Neural progenitor cell (in vitro differentiated cells): ENCODE results near the gene ZFPM1. TPM values are rescaled to one million over a fixed set of nuclear protein-coding genes. Genes with fewer than 3 reads are reported as not detected.

Source experiments
- DNase-seq: peaks from one replicate; pipeline ENCODE4 v3.0.0-alpha.2; 2016; ENCODE audit warnings: low spot score
- H2AFZ ChIP-seq: fragments of 200-600 bp; sonication (generic); replicated peaks from 2 replicates; pipeline ENCODE4 v1.6.1; 2016; ENCODE audit warnings: antibody characterized with exemption
- H3F3A ChIP-seq: fragments of 200-600 bp; sonication (generic); 2 replicates; pipeline ENCODE4 v1.6.1; 2016; ENCODE audit warnings: antibody characterized with exemption, low read depth
- H3K27ac ChIP-seq: fragments of 200-600 bp; sonication (generic); 2 replicates; pipeline ENCODE4 v1.5.1; 2016; ENCODE audit warnings: mild to moderate bottlenecking
- H3K27me3 ChIP-seq: fragments of 200-600 bp; sonication (generic); 2 replicates; pipeline ENCODE4 v1.6.1; 2016; ENCODE audit warnings: mild to moderate bottlenecking, moderate library complexity
- H3K36me3 ChIP-seq: fragments of 200-600 bp; sonication (generic); 2 replicates; pipeline ENCODE4 v1.5.1; 2016
- H3K4me1 ChIP-seq: fragments of 200-600 bp; sonication (generic); 2 replicates; pipeline ENCODE4 v1.6.1; 2016; ENCODE audit warnings: mixed run types
- H3K4me2 ChIP-seq: fragments of 200-600 bp; sonication (generic); 2 replicates; pipeline ENCODE4 v1.6.1; 2016
- H3K4me3 ChIP-seq: fragments of 200-600 bp; sonication (generic); 2 replicates; pipeline ENCODE4 v1.5.1; 2016
- H3K79me2 ChIP-seq: fragments of 200-600 bp; sonication (generic); 2 replicates; pipeline ENCODE4 v1.6.1; 2016; ENCODE audit warnings: low read depth
- H3K9ac ChIP-seq: fragments of 200-600 bp; sonication (generic); 2 replicates; pipeline ENCODE4 v1.6.1; 2016
- H3K9me3 ChIP-seq: fragments of 200-600 bp; sonication (generic); 2 replicates; pipeline ENCODE4 v1.5.1; 2016; ENCODE audit warnings: low read depth
- H4K20me1 ChIP-seq: fragments of 200-600 bp; sonication (generic); 2 replicates; pipeline ENCODE4 v1.6.1; 2016; ENCODE audit warnings: low read depth
- H3K27ac Mint-ChIP-seq: 3 replicates; pipeline ENCODE4 v1.8.0; 2021; ENCODE audit warnings: mixed read lengths
- H3K27me3 Mint-ChIP-seq: 2 replicates; pipeline ENCODE4 v1.8.0; 2022; ENCODE audit warnings: low read depth, mild to moderate bottlenecking, inconsistent platforms, moderate library complexity, mixed read lengths; ENCODE audit not compliant: insufficient read depth
- H3K36me3 Mint-ChIP-seq: 3 replicates; pipeline ENCODE4 v1.8.0; 2021; ENCODE audit warnings: mixed read lengths
- H3K4me1 Mint-ChIP-seq: 3 replicates; pipeline ENCODE4 v1.8.0; 2021; ENCODE audit warnings: mixed read lengths
- H3K4me3 Mint-ChIP-seq: 3 replicates; pipeline ENCODE4 v1.8.0; 2021; ENCODE audit warnings: mild to moderate bottlenecking, moderate library complexity, mixed read lengths
- H3K9me3 Mint-ChIP-seq: 3 replicates; pipeline ENCODE4 v1.8.0; 2020; ENCODE audit warnings: mixed read lengths
- CTCF ChIP-seq: fragments of 200-600 bp; sonication (generic); IDR thresholded peaks from 2 replicates; pipeline ENCODE4 v1.5.1; 2017; ENCODE audit warnings: antibody characterized with exemption, mild to moderate bottlenecking
- EZH2 ChIP-seq: fragments of 200-600 bp; sonication (generic); IDR thresholded peaks from 2 replicates; pipeline ENCODE4 v1.6.1; 2017; ENCODE audit warnings: antibody characterized with exemption, mild to moderate bottlenecking, moderate library complexity
- EZH2phosphoT487 ChIP-seq: fragments of 200-600 bp; sonication (generic); IDR thresholded peaks from 2 replicates; pipeline ENCODE4 v1.6.1; 2017; ENCODE audit warnings: antibody characterized with exemption
- total RNA-seq: library from RNA; depleted of rRNA; stranded (reverse); fragments of >200 nt; gene quantifications from 2 replicates; pipeline ENCODE4 v1.2.3, GENCODE V29; 2015; ENCODE audit warnings: low replicate concordance

The ZFPM1 gene
- total RNA-seq, 1 donor from 2014 or later: 0.36 TPM

GRCh38 chr16:88424587-88425235, 28.4 kb upstream of the ZFPM1 start:
- H3F3A ChIP-seq: no peaks in the 10 kb centered on the region
- H3K9me3 ChIP-seq: no peaks in the 10 kb centered on the region
- no peaks in the 10 kb centered on the region for H4K20me1 ChIP-seq
- H3K4me1 Mint-ChIP-seq: peaks cover 5% of the 10 kb centered on the region
- no peak overlapping the region for H2AFZ ChIP-seq
- TF ChIP-seq CTCF (no peak), EZH2phosphoT487 (no peak), EZH2 (no peak)
- no peak overlapping the region for H3K27ac ChIP-seq
- no peak overlapping the region for H3K4me2 ChIP-seq
- H3K36me3 Mint-ChIP-seq: no peaks in the 10 kb centered on the region
- no peak overlapping the region for H3K27ac Mint-ChIP-seq
- no peak for DNase-seq
- no peaks in the 10 kb centered on the region for H3K27me3 ChIP-seq
- no peaks in the 10 kb centered on the region for H3K79me2 ChIP-seq
- H3K4me3 ChIP-seq: no peak overlapping the region
- no peaks in the 10 kb centered on the region for H3K9me3 Mint-ChIP-seq
- H3K9ac ChIP-seq: no peak overlapping the region
- no peaks in the 10 kb centered on the region for H3K4me1 ChIP-seq
- H3K36me3 ChIP-seq: no peaks in the 10 kb centered on the region
- H3K4me3 Mint-ChIP-seq: no peak overlapping the region
- H3K27me3 Mint-ChIP-seq: peaks cover 6% of the 10 kb centered on the region

DNA sequence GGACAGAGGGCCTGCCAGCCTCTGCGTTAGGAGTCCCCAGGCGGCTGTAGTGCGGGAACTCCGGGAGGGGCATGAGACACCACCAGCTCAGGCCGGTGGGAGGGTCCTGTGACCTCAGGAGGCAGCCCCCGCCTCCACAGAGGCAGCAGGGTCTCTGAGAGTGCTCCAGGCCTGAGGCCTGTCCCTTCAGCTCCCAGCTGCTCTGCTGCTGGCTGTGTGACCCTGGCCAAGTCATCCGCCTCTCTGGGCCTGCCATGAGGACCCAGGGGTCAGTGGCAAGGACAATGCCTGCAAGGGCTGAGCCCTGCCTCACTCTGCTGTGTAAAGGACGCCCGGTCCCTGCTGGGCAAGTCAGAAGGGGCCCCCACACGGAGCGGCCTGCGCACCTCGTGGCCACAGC, 27.1 kb upstream of the ZFPM1 start:
- Mint-ChIP-seq H3K27ac (no peak overlapping the region), H3K27me3 (peaks cover 6% of the 10 kb centered on the region), H3K4me1 (peaks cover 5% of the 10 kb centered on the region), H3K36me3 (no peaks in the 10 kb centered on the region), H3K9me3 (no peaks in the 10 kb centered on the region), H3K4me3 (no peak overlapping the region)
- no peak for DNase-seq
- Histone ChIP-seq H3K36me3 (no peaks in the 10 kb centered on the region), H3K9ac (no peak overlapping the region), H2AFZ (no peak overlapping the region), H3F3A (no peaks in the 10 kb centered on the region), H3K79me2 (no peaks in the 10 kb centered on the region), H3K9me3 (no peaks in the 10 kb centered on the region), H4K20me1 (no peaks in the 10 kb centered on the region), H3K4me1 (no peaks in the 10 kb centered on the region), H3K4me3 (no peak overlapping the region), H3K4me2 (no peak overlapping the region), H3K27me3 (no peaks in the 10 kb centered on the region), H3K27ac (no peak overlapping the region)
- no peak for TF ChIP-seq EZH2
- TF ChIP-seq CTCF: no peak
- TF ChIP-seq EZH2phosphoT487: no peak

GRCh38 chr16:88427376-88427775, 25.7 kb upstream of the ZFPM1 start:
- no peak overlapping the region for H2AFZ ChIP-seq
- Mint-ChIP-seq H3K27ac (no peak overlapping the region), H3K4me1 (peaks cover 5% of the 10 kb centered on the region), H3K27me3 (peaks cover 6% of the 10 kb centered on the region), H3K36me3 (no peaks in the 10 kb centered on the region), H3K9me3 (no peaks in the 10 kb centered on the region), H3K4me3 (no peak overlapping the region)
- no peaks in the 10 kb centered on the region for H3K27me3 ChIP-seq
- TF ChIP-seq EZH2phosphoT487 (no peak), CTCF (no peak), EZH2 (no peak)
- H3K79me2 ChIP-seq: no peaks in the 10 kb centered on the region
- H3K36me3 ChIP-seq: no peaks in the 10 kb centered on the region
- H3K27ac ChIP-seq: no peak overlapping the region
- H4K20me1 ChIP-seq: no peaks in the 10 kb centered on the region
- no peaks in the 10 kb centered on the region for H3F3A ChIP-seq
- no peak for DNase-seq
- H3K4me2 ChIP-seq: no peak overlapping the region
- no peak overlapping the region for H3K4me3 ChIP-seq
- H3K9me3 ChIP-seq: no peaks in the 10 kb centered on the region
- H3K4me1 ChIP-seq: no peaks in the 10 kb centered on the region
- H3K9ac ChIP-seq: no peak overlapping the region
